ENCODE results near the gene TSC2. TPM values are rescaled to one million over a fixed set of nuclear protein-coding genes. Genes with fewer than 3 reads are reported as not detected.
A peak's percentile ranks its signal among the peaks of the same experiment; 100 is the strongest.

The TSC2 gene
- total and polyA plus RNA-seq, 9 of the 15 experiments (the other 6 are each of a cell fraction or from before 2014, with no cell fraction given) = 1.3 to 68.1 (median 16.6) TPM

DNA sequence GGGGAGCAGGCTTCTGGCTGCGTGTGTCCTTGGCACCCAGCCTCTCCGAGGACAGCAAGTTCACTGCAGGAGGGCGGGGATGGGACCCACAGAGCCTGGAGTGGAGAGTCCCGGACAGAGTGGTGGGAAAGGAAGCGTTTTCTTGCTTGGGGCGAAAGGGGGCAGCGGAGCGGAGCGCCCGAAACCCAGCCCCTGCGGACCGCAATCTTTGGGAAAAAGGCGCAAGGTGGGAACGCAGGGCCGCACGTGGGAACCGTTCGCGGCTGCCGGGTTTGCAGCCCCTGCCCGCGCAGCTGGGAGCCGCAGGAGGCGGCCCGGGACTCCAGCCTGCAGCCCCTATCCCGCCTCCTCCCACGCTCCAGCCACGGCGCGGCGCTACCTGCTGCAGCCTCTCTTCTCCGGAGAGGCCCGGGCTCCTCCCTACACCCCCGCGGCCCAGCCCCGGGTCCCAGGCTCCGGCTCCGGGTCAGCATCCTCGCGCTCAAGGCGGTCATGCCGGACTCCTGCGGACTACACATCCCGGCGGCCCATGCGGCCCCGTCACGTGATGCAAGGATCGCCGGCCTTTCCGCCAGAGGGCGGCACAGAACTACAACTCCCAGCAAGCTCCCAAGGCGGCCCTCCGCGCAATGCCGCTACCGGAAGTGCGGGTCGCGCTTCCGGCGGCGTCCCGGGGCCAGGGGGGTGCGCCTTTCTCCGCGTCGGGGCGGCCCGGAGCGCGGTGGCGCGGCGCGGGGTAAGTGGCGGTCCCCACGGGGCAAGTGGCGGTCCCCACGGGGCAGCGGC lies at the start of gene TSC2, which contains the start of gene NTHL1 (continued):
- TF ChIP-seq REST (IDR thresholded peaks at IDR 0.05; ENCODE audit: borderline replicate concordance) (peak; percentile 94), REST (CRISPR knock-in tag; IDR thresholded peaks at IDR 0.05; ENCODE audit: low read depth) (0 out of 2 replicates have a peak, but pooled peaks have one; percentile 22), TCF7L2 (IDR thresholded peaks at IDR 0.05; ENCODE audit: low read depth, low read length) (0 out of 2 replicates have a peak, but pooled peaks have one; percentile 6), MAFG (tag; conservative IDR thresholded peaks at IDR 0.05) (no peak), FOSL1 (tag; conservative IDR thresholded peaks at IDR 0.05) (no peak; the same call in 1 of the 2 replicates)
- TF ChIP-seq, protein P1, sequence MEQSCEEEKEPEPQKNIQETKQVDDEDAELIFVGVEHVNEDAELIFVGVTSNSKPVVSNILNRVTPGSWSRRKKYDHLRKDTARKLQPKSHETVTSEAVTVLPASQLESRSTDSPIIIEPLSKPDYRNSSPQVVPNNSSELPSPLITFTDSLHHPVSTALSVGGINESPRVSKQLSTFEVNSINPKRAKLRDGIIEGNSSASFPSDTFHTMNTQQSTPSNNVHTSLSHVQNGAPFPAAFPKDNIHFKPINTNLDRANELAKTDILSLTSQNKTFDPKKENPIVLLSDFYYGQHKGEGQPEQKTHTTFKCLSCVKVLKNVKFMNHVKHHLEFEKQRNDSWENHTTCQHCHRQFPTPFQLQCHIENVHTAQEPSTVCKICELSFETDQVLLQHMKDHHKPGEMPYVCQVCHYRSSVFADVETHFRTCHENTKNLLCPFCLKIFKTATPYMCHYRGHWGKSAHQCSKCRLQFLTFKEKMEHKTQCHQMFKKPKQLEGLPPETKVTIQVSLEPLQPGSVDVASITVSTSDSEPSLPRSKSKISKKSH (CRISPR knock-in tag; IDR thresholded peaks at IDR 0.05) = no peak
- TF ChIP-seq, protein P2, sequence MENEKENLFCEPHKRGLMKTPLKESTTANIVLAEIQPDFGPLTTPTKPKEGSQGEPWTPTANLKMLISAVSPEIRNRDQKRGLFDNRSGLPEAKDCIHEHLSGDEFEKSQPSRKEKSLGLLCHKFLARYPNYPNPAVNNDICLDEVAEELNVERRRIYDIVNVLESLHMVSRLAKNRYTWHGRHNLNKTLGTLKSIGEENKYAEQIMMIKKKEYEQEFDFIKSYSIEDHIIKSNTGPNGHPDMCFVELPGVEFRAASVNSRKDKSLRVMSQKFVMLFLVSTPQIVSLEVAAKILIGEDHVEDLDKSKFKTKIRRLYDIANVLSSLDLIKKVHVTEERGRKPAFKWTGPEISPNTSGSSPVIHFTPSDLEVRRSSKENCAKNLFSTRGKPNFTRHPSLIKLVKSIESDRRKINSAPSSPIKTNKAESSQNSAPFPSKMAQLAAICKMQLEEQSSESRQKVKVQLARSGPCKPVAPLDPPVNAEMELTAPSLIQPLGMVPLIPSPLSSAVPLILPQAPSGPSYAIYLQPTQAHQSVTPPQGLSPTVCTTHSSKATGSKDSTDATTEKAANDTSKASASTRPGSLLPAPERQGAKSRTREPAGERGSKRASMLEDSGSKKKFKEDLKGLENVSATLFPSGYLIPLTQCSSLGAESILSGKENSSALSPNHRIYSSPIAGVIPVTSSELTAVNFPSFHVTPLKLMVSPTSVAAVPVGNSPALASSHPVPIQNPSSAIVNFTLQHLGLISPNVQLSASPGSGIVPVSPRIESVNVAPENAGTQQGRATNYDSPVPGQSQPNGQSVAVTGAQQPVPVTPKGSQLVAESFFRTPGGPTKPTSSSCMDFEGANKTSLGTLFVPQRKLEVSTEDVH (IDR thresholded peaks at IDR 0.05; ENCODE audit: low read depth, partially characterized antibody) = peak; percentile 56
- TF ChIP-seq, protein P3, sequence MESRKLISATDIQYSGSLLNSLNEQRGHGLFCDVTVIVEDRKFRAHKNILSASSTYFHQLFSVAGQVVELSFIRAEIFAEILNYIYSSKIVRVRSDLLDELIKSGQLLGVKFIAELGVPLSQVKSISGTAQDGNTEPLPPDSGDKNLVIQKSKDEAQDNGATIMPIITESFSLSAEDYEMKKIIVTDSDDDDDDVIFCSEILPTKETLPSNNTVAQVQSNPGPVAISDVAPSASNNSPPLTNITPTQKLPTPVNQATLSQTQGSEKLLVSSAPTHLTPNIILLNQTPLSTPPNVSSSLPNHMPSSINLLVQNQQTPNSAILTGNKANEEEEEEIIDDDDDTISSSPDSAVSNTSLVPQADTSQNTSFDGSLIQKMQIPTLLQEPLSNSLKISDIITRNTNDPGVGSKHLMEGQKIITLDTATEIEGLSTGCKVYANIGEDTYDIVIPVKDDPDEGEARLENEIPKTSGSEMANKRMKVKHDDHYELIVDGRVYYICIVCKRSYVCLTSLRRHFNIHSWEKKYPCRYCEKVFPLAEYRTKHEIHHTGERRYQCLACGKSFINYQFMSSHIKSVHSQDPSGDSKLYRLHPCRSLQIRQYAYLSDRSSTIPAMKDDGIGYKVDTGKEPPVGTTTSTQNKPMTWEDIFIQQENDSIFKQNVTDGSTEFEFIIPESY (CRISPR knock-in tag; IDR thresholded peaks at IDR 0.05) = 0 out of 2 replicates have a peak, but pooled peaks have one; percentile 38

Data from K562 (cell line).